HL-60/S4 (cell line): ENCODE data around the gene TMEM131.
"Not testable (repeated sequence)": the region's sequence is repeated elsewhere in the genome, so short reads cannot be mapped to it uniquely, and the experiment has no call there.

Source experiments
- in situ Hi-C: fragments of 300-500 bp; cut with MboI; formaldehyde crosslinking; loops from 2 replicates; pipeline ENCODE4 v1.14.3; 2022; ENCODE audit warnings: low sequenced_read_pairs

Gene TMEM131

GRCh38 chr2:97918818-97919217 is 76.9 kb downstream of the TMEM131 start:
- in situ Hi-C loops: no loop called here

DNA sequence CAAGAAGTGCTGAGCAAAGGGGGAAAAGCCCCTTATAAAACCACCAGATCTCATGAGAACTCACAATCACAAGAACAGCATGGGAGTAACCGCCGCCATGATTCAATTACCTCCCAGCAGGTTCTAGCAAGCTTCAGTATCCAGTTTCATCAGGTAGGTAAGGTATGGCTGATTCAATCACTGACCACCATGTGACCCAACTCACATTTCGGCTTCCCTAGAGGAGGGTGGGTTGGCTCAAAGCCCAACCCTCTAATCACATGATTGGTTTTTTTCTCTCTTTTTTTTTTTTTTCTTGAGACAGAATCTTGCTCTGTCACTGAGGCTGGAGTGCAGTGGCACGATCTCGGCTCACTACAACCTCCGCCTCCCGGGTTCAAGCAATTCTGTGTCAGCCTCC is 78.1 kb downstream of the TMEM131 start:
- in situ Hi-C loops: not testable (repeated sequence)

- in situ Hi-C loops: no loop called here
Observed at GRCh38 chr2:97914691-97915213, 81.0 kb downstream of the TMEM131 start.

GRCh38 chr2:97913846-97914245 is 81.9 kb downstream of the TMEM131 start:
- in situ Hi-C loops: no loop called here

DNA sequence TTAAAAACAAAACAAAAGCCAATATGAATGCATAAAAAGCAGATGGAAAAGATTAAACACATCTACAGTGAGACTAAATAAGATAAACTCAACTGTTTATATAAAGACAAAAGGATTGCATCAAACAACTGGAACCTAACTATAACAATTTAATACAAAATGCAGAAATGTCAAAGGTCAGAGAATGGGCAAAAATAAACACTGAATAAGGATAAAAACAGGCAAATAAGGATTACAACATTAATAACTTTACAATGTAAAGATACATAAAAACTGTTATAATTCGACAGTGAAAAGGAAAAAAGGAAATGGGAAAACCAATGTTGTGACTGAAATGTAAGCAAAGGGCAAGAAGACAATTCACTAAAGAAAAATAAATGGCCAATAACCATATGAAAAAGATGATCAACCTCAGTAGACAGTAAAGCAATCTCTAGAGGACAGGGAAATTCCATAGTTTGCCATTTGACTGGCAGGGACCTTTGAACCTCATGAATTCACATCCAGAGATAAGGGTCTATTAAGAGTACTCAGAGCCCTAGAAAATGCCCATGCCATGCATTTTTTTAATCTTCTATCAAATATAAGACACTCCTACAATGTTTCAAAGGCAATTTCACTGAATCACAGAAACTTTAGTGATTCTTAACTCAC is 83.7 kb downstream of the TMEM131 start:
- in situ Hi-C loops: no loop called here

- in situ Hi-C loops: no loop called here
Observed at GRCh38 chr2:97911206-97911921, 84.4 kb downstream of the TMEM131 start.

DNA sequence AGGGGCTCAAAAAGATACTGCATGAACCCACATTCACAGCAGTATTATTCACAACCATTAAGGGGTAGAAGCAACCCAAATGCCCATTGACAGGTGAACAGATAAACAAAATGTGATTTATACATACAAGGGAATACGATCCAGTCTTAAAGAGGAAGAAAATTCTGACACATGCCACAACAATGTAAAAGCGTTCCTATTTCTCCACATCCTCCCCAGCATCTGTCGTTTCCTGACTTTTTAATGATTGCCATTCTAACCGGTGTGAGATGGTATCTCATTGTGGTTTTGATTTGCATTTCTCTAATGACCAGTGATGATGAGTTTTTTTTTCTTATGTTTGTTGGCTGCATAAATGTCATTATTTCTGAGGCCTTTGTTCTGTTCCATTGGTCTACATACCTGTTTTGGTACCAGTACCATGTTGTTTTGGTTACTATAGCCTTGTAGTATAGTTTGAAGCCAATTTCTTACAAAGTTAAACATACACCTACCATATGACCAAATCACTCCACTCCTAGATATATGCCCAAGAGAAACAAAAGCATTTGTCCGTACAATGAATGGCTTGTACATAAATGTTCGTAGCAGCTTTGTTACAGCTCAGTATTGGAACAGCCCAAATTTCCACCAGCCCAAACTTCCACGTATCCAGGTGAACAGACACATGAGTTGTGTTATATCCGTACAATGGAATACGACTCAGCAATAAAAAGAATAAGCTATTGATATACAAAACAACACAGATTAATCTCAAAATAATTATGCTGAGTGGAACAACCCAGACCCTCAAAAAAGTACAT is 85.1 kb downstream of the TMEM131 start:
- in situ Hi-C loops: no loop called here

DNA sequence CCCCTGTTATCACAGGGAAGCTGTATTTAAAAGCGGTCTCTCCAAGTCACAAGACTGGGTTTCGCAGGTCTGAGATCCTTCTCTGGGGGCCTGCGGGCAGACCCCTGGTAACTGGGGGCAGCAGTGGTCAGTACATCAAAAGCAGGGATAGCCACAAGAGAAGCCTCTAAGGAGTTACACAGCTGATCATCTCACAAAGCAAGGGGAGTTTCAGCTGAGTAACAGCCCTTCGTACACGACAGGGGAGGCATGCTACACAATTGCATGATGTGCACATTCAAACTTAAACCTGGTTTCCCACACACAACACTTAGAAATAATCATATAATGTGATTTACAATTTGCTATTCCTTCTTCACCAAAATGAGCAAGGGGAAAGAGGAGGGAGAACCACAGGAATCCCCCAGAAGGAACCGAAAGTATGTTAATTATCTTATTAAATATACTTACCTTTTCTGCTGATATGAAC is 87.5 kb downstream of the TMEM131 start:
- in situ Hi-C loops: no loop called here

- in situ Hi-C loops: no loop called here
Observed at GRCh38 chr2:97907369-97908100, 88.2 kb downstream of the TMEM131 start.

- in situ Hi-C loops: no loop called here
Observed at GRCh38 chr2:97906307-97906706, 89.4 kb downstream of the TMEM131 start.

DNA sequence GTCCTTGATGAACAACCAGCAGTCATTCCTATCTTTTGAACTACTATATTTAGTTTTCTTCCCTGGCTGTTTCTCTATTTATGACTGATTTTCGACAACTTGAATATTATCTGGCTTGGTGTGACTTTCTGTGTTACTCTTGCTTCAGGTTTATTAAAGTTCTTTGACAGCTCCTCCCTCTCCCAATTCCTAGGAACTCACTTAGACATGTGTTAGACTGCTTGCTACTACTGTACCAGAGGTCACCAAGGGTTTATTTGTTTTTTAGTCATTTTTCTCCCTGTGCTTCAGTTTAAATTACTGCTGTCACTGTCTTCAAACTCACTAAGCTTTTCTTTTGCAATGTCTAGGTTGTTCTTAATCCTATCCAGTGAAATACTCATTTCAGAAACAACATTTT is 90.5 kb downstream of the TMEM131 start:
- in situ Hi-C loops: no loop called here

DNA sequence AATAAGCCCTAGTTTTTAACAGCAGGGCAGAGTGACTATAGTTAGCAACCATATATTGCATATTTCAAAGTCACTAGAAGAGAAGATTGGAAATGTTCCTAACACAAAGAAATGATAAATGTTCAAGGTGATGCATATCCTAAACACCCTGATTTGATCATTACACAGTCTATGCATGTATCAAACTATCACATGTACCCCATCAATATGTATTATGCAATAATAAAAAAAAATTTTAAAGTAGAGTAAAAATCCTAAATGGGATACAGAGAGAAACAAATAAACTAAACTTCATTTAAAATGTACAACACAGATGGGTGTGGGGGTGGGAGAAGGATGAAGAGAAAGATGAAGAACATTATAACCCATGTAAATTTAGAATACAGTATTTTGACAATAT is 93.9 kb downstream of the TMEM131 start:
- in situ Hi-C loops: no loop called here

GRCh38 chr2:97900806-97901205 is 94.9 kb downstream of the TMEM131 start:
- in situ Hi-C loops: no loop called here

GRCh38 chr2:97893042-97893441 is 102.7 kb downstream of the TMEM131 start:
- in situ Hi-C loops: not testable (repeated sequence)

- in situ Hi-C loops: no loop called here
Observed at GRCh38 chr2:97891611-97892010, 104.1 kb downstream of the TMEM131 start.

GRCh38 chr2:97889156-97889555 is 106.6 kb downstream of the TMEM131 start:
- in situ Hi-C loops: no loop called here

GRCh38 chr2:97885841-97886240 is 109.9 kb downstream of the TMEM131 start:
- in situ Hi-C loops: no loop called here

DNA sequence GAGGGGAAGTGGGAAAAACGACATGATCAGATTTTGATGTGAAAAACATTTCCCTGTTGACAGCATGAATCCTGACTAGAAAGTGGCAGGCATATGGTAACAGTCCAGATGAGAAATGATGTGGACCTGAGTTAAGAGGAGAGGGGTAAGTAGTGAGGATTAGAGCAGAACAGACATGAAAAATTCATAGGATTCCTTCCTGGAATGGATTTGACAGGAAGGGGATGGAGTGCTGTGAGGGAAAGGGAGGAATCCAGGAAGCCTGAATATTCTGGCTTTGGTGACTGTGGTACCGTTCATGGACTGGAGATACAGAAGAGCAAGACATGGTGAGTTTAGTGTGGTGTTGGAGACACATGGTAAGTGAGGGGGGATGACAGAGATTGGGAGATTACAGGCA is 115.4 kb downstream of the TMEM131 start:
- in situ Hi-C loops: no loop called here

DNA sequence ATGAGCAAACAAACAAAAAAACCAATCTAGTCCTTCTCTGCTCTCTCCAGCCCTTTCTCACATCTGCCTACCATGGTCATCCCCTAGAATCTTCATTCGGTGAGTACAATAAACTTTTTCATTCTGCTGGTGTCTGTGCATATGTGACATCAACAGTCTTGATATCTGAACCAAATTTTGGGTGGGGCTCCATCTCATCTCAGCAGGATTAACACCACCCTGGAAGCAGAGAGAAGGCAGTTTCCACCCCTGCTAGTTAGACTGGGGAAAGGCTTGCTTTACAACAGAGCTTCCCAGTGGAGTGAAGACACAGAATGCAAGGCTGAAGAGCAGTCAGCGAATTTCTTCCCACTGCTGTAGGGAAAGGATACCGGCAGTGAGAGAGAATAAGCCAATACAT is 116.9 kb downstream of the TMEM131 start:
- in situ Hi-C loops: no loop called here

DNA sequence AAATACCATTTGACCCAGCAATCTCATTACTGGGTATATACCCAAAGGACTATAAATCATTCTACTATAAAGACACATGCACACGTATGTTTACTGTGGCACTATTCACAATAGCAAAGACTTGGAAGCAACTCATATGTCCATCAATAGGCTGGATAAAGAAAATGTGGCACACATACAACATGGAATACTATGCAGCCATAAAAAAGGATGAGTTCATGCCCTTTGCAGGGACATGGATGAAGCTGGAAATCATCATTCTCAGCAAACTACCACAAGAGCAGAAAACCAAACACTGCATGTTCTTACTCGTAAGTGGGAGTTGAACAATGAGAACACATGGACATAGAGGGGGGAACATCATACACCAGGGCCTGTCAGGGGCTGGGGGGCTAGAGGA is 117.4 kb downstream of the TMEM131 start:
- in situ Hi-C loops: not testable (repeated sequence)
